Astrocyte (in vitro differentiated cells and primary cell): ENCODE results near the gene CTNNA2. TPM values are rescaled to one million over a fixed set of nuclear protein-coding genes. Genes with fewer than 3 reads are reported as not detected.

Experiments
- DNase-seq: peaks from one replicate; pipeline ENCODE4 v3.0.0-alpha.2; 2010; ENCODE audit warnings: low read depth
- FAIRE-seq: peaks from 2 replicates; lab custom pipeline; 2011; peaks lifted over from hg19 to GRCh38; lab: Jason Lieb, UNC
- H2AFZ ChIP-seq: 2 replicates; pipeline ENCODE4 v1.6.0; 2012; ENCODE audit warnings: low read depth, low read length, inconsistent platforms
- H3K27ac ChIP-seq: 2 replicates; pipeline ENCODE4 v1.5.1; 2011; ENCODE audit warnings: low read depth, low read length, inconsistent platforms
- H3K27me3 ChIP-seq: 2 replicates; pipeline ENCODE4 v1.6.0; 2011; ENCODE audit warnings: low read length, inconsistent platforms; ENCODE audit not compliant: insufficient read depth
- H3K36me3 ChIP-seq: 2 replicates; pipeline ENCODE4 v1.5.1; 2011; ENCODE audit warnings: low read length, inconsistent platforms; ENCODE audit not compliant: insufficient read depth
- H3K4me1 ChIP-seq: 2 replicates; pipeline ENCODE4 v1.5.1; 2011; ENCODE audit warnings: low read length, inconsistent platforms; ENCODE audit not compliant: insufficient read depth
- H3K4me2 ChIP-seq: 2 replicates; pipeline ENCODE4 v1.6.0; 2012; ENCODE audit warnings: low read length, inconsistent platforms
- H3K4me3 ChIP-seq: 2 replicates; pipeline ENCODE4 v1.5.1; 2011; ENCODE audit warnings: low read depth, mild to moderate bottlenecking, low read length, inconsistent platforms; ENCODE audit not compliant: insufficient read depth
- H3K79me2 ChIP-seq: 2 replicates; pipeline ENCODE4 v1.6.0; 2012; ENCODE audit warnings: mild to moderate bottlenecking, low read length, inconsistent platforms; ENCODE audit not compliant: insufficient read depth
- H3K9ac ChIP-seq: 2 replicates; pipeline ENCODE4 v1.6.0; 2012; ENCODE audit warnings: mild to moderate bottlenecking, low read length, inconsistent platforms
- H3K9me3 ChIP-seq: 2 replicates; pipeline ENCODE4 v1.5.1; 2012; ENCODE audit warnings: low read depth, mild to moderate bottlenecking, low read length, inconsistent platforms; ENCODE audit not compliant: insufficient read depth
- H4K20me1 ChIP-seq: 2 replicates; pipeline ENCODE4 v1.6.0; 2012; ENCODE audit warnings: low read length, inconsistent platforms; ENCODE audit not compliant: insufficient read depth
- H3K27ac Mint-ChIP-seq: one replicate; pipeline ENCODE4 v1.8.0; 2021; ENCODE audit warnings: mild to moderate bottlenecking, mixed read lengths; ENCODE audit not compliant: unreplicated experiment
- H3K27me3 Mint-ChIP-seq: one replicate; pipeline ENCODE4 v1.8.0; 2021; ENCODE audit warnings: low read depth, mixed read lengths; ENCODE audit not compliant: unreplicated experiment
- H3K36me3 Mint-ChIP-seq: one replicate; pipeline ENCODE4 v1.8.0; 2021; ENCODE audit warnings: low read depth, mixed read lengths; ENCODE audit not compliant: unreplicated experiment
- H3K4me1 Mint-ChIP-seq: one replicate; pipeline ENCODE4 v1.8.0; 2021; ENCODE audit warnings: low read depth, mixed read lengths; ENCODE audit not compliant: unreplicated experiment
- H3K4me3 Mint-ChIP-seq: one replicate; pipeline ENCODE4 v1.8.0; 2021; ENCODE audit warnings: mild to moderate bottlenecking, moderate library complexity, mixed read lengths; ENCODE audit not compliant: unreplicated experiment
- H3K9me3 Mint-ChIP-seq: one replicate; pipeline ENCODE4 v1.8.0; 2021; ENCODE audit warnings: mild to moderate bottlenecking, mixed read lengths; ENCODE audit not compliant: unreplicated experiment
- CTCF ChIP-seq: IDR thresholded peaks from 2 replicates; pipeline ENCODE4 v1.5.1; 2011; ENCODE audit warnings: low read depth, mild to moderate bottlenecking, inconsistent platforms, low read length, moderate library complexity; ENCODE audit not compliant: insufficient read depth
- EZH2 ChIP-seq: IDR thresholded peaks from 2 replicates; pipeline ENCODE4 v1.6.1; 2012; ENCODE audit warnings: mild to moderate bottlenecking, low read length, inconsistent platforms; ENCODE audit not compliant: insufficient read depth
- total RNA-seq: library from RNA; stranded (reverse); gene quantifications from 2 replicates; pipeline ENCODE4 v1.2.1, GENCODE V29; 2021

CTNNA2 gene
- total RNA-seq, 1 donor from 2014 or later = 3.9 TPM

- no peak overlapping the region for H2AFZ ChIP-seq
- H3K9me3 ChIP-seq = no peaks in the 10 kb centered on the region
- no peaks in the 10 kb centered on the region for H3K4me1 ChIP-seq
- H3K27ac ChIP-seq = no peak overlapping the region
- FAIRE-seq (no peak), DNase-seq (no peak)
- H3K4me2 ChIP-seq = no peak overlapping the region
- Mint-ChIP-seq H3K36me3 (no peaks in the 10 kb centered on the region), H3K4me3 (no peak overlapping the region), H3K9me3 (no peaks in the 10 kb centered on the region), H3K27me3 (peaks cover 2% of the 10 kb centered on the region), H3K4me1 (no peaks in the 10 kb centered on the region), H3K27ac (no peak overlapping the region)
- H4K20me1 ChIP-seq = no peaks in the 10 kb centered on the region
- H3K27me3 ChIP-seq = no peaks in the 10 kb centered on the region
- no peaks in the 10 kb centered on the region for H3K79me2 ChIP-seq
- no peaks in the 10 kb centered on the region for H3K36me3 ChIP-seq
- no peak overlapping the region for H3K9ac ChIP-seq
- TF ChIP-seq CTCF = no peak
- H3K4me3 ChIP-seq = no peak overlapping the region
Measured at GRCh38 chr2:80168801-80169200, 656.0 kb downstream of the CTNNA2 start.

- H3K4me3 ChIP-seq = no peak overlapping the region
- DNase-seq (no peak), FAIRE-seq (no peak)
- H3K9ac ChIP-seq = no peak overlapping the region
- H3K27ac ChIP-seq = no peak overlapping the region
- Mint-ChIP-seq H3K27me3 (peaks cover 2% of the 10 kb centered on the region), H3K27ac (no peak overlapping the region), H3K4me1 (no peaks in the 10 kb centered on the region), H3K9me3 (no peaks in the 10 kb centered on the region), H3K36me3 (no peaks in the 10 kb centered on the region), H3K4me3 (no peak overlapping the region)
- no peaks in the 10 kb centered on the region for H4K20me1 ChIP-seq
- H3K27me3 ChIP-seq = no peaks in the 10 kb centered on the region
- H3K4me1 ChIP-seq = no peaks in the 10 kb centered on the region
- no peak overlapping the region for H2AFZ ChIP-seq
- no peaks in the 10 kb centered on the region for H3K79me2 ChIP-seq
- no peak for TF ChIP-seq EZH2
- TF ChIP-seq CTCF = no peak
- no peak overlapping the region for H3K4me2 ChIP-seq
- H3K9me3 ChIP-seq = no peaks in the 10 kb centered on the region
- no peaks in the 10 kb centered on the region for H3K36me3 ChIP-seq
Measured at GRCh38 chr2:80169811-80170594, 657.2 kb downstream of the CTNNA2 start.

- peaks cover 6% of the 10 kb centered on the region for H3K9me3 Mint-ChIP-seq
- H3K4me3 Mint-ChIP-seq = no peak overlapping the region
- Histone ChIP-seq H3K79me2 (no peaks in the 10 kb centered on the region), H3K4me1 (no peaks in the 10 kb centered on the region), H3K27me3 (no peaks in the 10 kb centered on the region), H3K4me3 (no peak overlapping the region), H3K4me2 (no peak overlapping the region), H3K36me3 (no peaks in the 10 kb centered on the region), H4K20me1 (no peaks in the 10 kb centered on the region), H3K27ac (no peak overlapping the region), H2AFZ (no peak overlapping the region), H3K9ac (no peak overlapping the region), H3K9me3 (no peaks in the 10 kb centered on the region)
- DNase-seq = no peak
- H3K36me3 Mint-ChIP-seq = no peaks in the 10 kb centered on the region
- H3K27ac Mint-ChIP-seq = no peak overlapping the region
- FAIRE-seq = no peak
- no peaks in the 10 kb centered on the region for H3K27me3 Mint-ChIP-seq
- TF ChIP-seq EZH2 (no peak), CTCF (no peak)
- H3K4me1 Mint-ChIP-seq = no peaks in the 10 kb centered on the region
Measured at GRCh38 chr2:80185091-80185490, 672.2 kb downstream of the CTNNA2 start.
